ENCODE measurements around the gene BHLHE23.

The BHLHE23 gene

GRCh38 chr20:63006540-63007359 is at the start of gene BHLHE23:
Gene BHLHE23 (minus strand): TSS chr20:63006964. CDS start chr20:63006774, 190 bp downstream.
- Mint-ChIP-seq H3K27ac (peak within 1 kb of the TSS; percentile 48), H3K36me3 (no peaks in the 10 kb centered on the region), H3K9me3 (no peaks in the 10 kb centered on the region), H3K4me3 (peak within 1 kb of the TSS; percentile 14), H3K27me3 (peaks cover 74% of the 10 kb centered on the region), H3K4me1 (peaks cover 31% of the 10 kb centered on the region)
- no peak for ATAC-seq

GRCh38 chr20:63055575-63056235 is 48.9 kb upstream of the BHLHE23 start:
- Mint-ChIP-seq H3K4me3 (no peak overlapping the region), H3K27me3 (peaks cover 30% of the 10 kb centered on the region), H3K27ac (no peak overlapping the region), H3K4me1 (no peaks in the 10 kb centered on the region), H3K9me3 (no peaks in the 10 kb centered on the region), H3K36me3 (no peaks in the 10 kb centered on the region)
- peak; percentile 4 for ATAC-seq

- H3K4me1 Mint-ChIP-seq, result no peaks in the 10 kb centered on the region
- ATAC-seq, result no peak
- no peak overlapping the region for H3K27ac Mint-ChIP-seq
- H3K9me3 Mint-ChIP-seq, result no peaks in the 10 kb centered on the region
- no peak overlapping the region for H3K4me3 Mint-ChIP-seq
- peaks cover 35% of the 10 kb centered on the region for H3K27me3 Mint-ChIP-seq
- H3K36me3 Mint-ChIP-seq, result no peaks in the 10 kb centered on the region
These were observed 48.0 kb upstream of the BHLHE23 start for GRCh38 chr20:63054681-63055240.

GRCh38 chr20:63054103-63054474 is 47.3 kb upstream of the BHLHE23 start:
- peaks cover 35% of the 10 kb centered on the region for H3K27me3 Mint-ChIP-seq
- H3K9me3 Mint-ChIP-seq, result peaks cover 2% of the 10 kb centered on the region
- ATAC-seq, result no peak
- no peaks in the 10 kb centered on the region for H3K4me1 Mint-ChIP-seq
- H3K4me3 Mint-ChIP-seq, result no peak overlapping the region
- H3K27ac Mint-ChIP-seq, result no peak overlapping the region
- no peaks in the 10 kb centered on the region for H3K36me3 Mint-ChIP-seq

- no peak for ATAC-seq
- Mint-ChIP-seq H3K4me3 (no peak overlapping the region), H3K27me3 (peaks cover 35% of the 10 kb centered on the region), H3K4me1 (no peaks in the 10 kb centered on the region), H3K36me3 (no peaks in the 10 kb centered on the region), H3K27ac (no peak overlapping the region), H3K9me3 (peaks cover 2% of the 10 kb centered on the region)
These were observed 46.8 kb upstream of the BHLHE23 start for GRCh38 chr20:63053432-63054102.

GRCh38 chr20:63052571-63053431 is 46.0 kb upstream of the BHLHE23 start:
- H3K27me3 Mint-ChIP-seq, result peaks cover 35% of the 10 kb centered on the region
- H3K27ac Mint-ChIP-seq, result no peak overlapping the region
- H3K4me1 Mint-ChIP-seq, result no peaks in the 10 kb centered on the region
- H3K36me3 Mint-ChIP-seq, result no peaks in the 10 kb centered on the region
- peaks cover 2% of the 10 kb centered on the region for H3K9me3 Mint-ChIP-seq
- ATAC-seq, result no peak
- H3K4me3 Mint-ChIP-seq, result no peak overlapping the region

- peaks cover 2% of the 10 kb centered on the region for H3K9me3 Mint-ChIP-seq
- H3K36me3 Mint-ChIP-seq, result no peaks in the 10 kb centered on the region
- no peak overlapping the region for H3K4me3 Mint-ChIP-seq
- H3K4me1 Mint-ChIP-seq, result no peaks in the 10 kb centered on the region
- no peak overlapping the region for H3K27ac Mint-ChIP-seq
- ATAC-seq, result no peak
- H3K27me3 Mint-ChIP-seq, result peaks cover 35% of the 10 kb centered on the region
These were observed 45.1 kb upstream of the BHLHE23 start for GRCh38 chr20:63051911-63052310.

GRCh38 chr20:63051186-63051860 is 44.6 kb upstream of the BHLHE23 start:
- Mint-ChIP-seq H3K36me3 (no peaks in the 10 kb centered on the region), H3K27me3 (peaks cover 41% of the 10 kb centered on the region), H3K27ac (no peak overlapping the region), H3K9me3 (peaks cover 2% of the 10 kb centered on the region), H3K4me3 (no peak overlapping the region), H3K4me1 (no peaks in the 10 kb centered on the region)
- no peak for ATAC-seq

GRCh38 chr20:63050406-63050805 is 43.6 kb upstream of the BHLHE23 start:
- peaks cover 2% of the 10 kb centered on the region for H3K9me3 Mint-ChIP-seq
- H3K4me1 Mint-ChIP-seq, result no peaks in the 10 kb centered on the region
- no peaks in the 10 kb centered on the region for H3K36me3 Mint-ChIP-seq
- no peak overlapping the region for H3K4me3 Mint-ChIP-seq
- H3K27me3 Mint-ChIP-seq, result peaks cover 46% of the 10 kb centered on the region
- ATAC-seq, result no peak
- H3K27ac Mint-ChIP-seq, result no peak overlapping the region

- Mint-ChIP-seq H3K9me3 (peaks cover 2% of the 10 kb centered on the region), H3K27ac (no peak overlapping the region), H3K4me1 (no peaks in the 10 kb centered on the region), H3K4me3 (no peak overlapping the region), H3K36me3 (no peaks in the 10 kb centered on the region), H3K27me3 (peaks cover 46% of the 10 kb centered on the region)
- ATAC-seq, result no peak
These were observed 42.9 kb upstream of the BHLHE23 start for GRCh38 chr20:63049561-63050221.

GRCh38 chr20:63049191-63049518 is 42.4 kb upstream of the BHLHE23 start:
- Mint-ChIP-seq H3K4me3 (no peak overlapping the region), H3K9me3 (peaks cover 2% of the 10 kb centered on the region), H3K36me3 (no peaks in the 10 kb centered on the region), H3K27me3 (peaks cover 47% of the 10 kb centered on the region), H3K4me1 (no peaks in the 10 kb centered on the region), H3K27ac (no peak overlapping the region)
- ATAC-seq, result no peak

GRCh38 chr20:63048516-63049190 is 41.9 kb upstream of the BHLHE23 start:
- H3K27ac Mint-ChIP-seq, result no peak overlapping the region
- no peak for ATAC-seq
- no peaks in the 10 kb centered on the region for H3K36me3 Mint-ChIP-seq
- no peaks in the 10 kb centered on the region for H3K4me1 Mint-ChIP-seq
- peaks cover 2% of the 10 kb centered on the region for H3K9me3 Mint-ChIP-seq
- no peak overlapping the region for H3K4me3 Mint-ChIP-seq
- H3K27me3 Mint-ChIP-seq, result peaks cover 48% of the 10 kb centered on the region

- Mint-ChIP-seq H3K4me3 (no peak overlapping the region), H3K27me3 (peaks cover 48% of the 10 kb centered on the region), H3K27ac (no peak overlapping the region), H3K9me3 (peaks cover 2% of the 10 kb centered on the region), H3K36me3 (no peaks in the 10 kb centered on the region), H3K4me1 (no peaks in the 10 kb centered on the region)
- no peak for ATAC-seq
These were observed 41.2 kb upstream of the BHLHE23 start for GRCh38 chr20:63047946-63048345.

All from stimulated activated memory B cell treated with anti-CD40 and anti-IgM and Interleukin-4, amounts not matched to agents 10 μg/mL and 1 μg/mL and 100 μg/mL, for 72 hours (primary cell).